VCaP (cell line): ENCODE measurements around the gene NTN1.

Experiments used
- H3K27ac ChIP-seq: fragments of 450-650 bp; 2 replicates; pipeline ENCODE4 v1.5.1; 2017
- CTCF ChIP-seq: fragments of 450-650 bp; conservative IDR thresholded peaks from 2 replicates; pipeline ENCODE4 v1.5.1; 2017; ENCODE audit warnings: mild to moderate bottlenecking, moderate library complexity

Gene NTN1

DNA sequence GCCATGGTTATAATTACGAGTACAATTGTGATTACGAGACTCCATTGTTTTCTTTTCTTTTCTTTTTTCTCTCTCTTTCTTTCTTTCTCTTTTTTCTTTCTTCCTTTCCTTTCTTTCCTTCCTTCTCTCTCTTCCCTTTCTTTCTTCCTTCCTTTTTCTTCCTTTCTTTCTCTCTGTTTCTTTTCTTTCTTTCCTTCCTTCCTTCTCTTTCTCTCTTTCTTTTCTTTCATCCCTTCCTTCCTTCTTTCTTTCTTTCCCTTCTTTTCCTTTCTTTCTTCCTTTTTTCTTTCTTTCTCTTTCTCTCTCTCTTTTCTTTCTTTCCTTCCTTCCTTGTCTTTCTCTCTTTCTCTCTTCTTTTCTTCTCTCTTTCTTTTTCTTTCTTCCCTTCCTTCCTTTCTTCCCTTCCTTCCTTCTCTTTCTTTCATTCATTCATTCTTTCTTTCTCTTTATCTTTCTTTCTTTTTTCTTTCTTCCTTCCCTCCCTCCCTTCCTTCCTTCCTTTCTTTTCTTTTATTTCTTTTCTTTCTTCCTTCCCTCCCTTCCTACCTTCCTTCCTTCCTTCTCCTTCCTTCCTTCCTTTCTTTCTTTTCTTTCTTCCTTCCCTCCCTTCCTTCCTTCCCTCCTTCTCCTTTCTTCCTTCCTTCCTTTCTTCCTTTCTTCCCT lies 14.1 kb upstream of the NTN1 start:
- TF ChIP-seq CTCF = no peak
- no peak overlapping the region for H3K27ac ChIP-seq

- no peak overlapping the region for H3K27ac ChIP-seq
- no peak for TF ChIP-seq CTCF
Measured at GRCh38 chr17:9009096-9009495, 12.2 kb upstream of the NTN1 start.

- no peak for TF ChIP-seq CTCF
- H3K27ac ChIP-seq = no peak overlapping the region
Measured at GRCh38 chr17:9009737-9010136, 11.6 kb upstream of the NTN1 start.

GRCh38 chr17:9011001-9011400 lies 10.3 kb upstream of the NTN1 start:
- no peak for TF ChIP-seq CTCF
- no peak overlapping the region for H3K27ac ChIP-seq

DNA sequence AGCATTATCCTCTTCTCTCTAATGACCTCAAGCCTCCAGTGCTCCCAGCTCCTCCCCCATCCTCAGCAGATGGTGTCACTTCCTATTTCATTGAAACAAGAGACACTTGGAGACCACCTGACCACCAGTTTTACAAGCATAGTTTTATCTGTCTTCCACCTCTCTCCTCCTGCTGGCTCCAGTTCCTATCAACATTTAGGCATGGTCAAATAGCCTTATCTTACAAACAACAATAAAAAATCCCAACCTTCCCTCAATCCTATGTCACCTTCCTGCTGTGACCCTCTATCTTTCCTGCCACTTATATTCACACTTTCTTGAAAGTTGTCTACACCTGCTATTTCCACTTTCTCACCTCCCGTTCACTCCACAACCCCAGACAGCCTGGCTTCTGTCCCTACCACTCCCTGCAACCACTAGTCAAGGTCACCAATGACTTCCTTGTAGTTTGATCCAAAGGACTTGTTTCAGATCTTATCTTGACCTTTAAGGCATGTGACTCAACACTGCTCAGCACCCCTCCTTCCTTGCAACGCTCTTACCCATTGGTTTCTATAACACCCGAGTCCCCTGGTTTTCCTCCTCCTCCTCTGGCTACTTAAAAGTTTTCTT lies 4.3 kb upstream of the NTN1 start:
- TF ChIP-seq CTCF = no peak
- H3K27ac ChIP-seq = no peak overlapping the region

- no peak for TF ChIP-seq CTCF
- H3K27ac ChIP-seq = no peak overlapping the region
Measured at GRCh38 chr17:9018726-9019125, 2.6 kb upstream of the NTN1 start.

DNA sequence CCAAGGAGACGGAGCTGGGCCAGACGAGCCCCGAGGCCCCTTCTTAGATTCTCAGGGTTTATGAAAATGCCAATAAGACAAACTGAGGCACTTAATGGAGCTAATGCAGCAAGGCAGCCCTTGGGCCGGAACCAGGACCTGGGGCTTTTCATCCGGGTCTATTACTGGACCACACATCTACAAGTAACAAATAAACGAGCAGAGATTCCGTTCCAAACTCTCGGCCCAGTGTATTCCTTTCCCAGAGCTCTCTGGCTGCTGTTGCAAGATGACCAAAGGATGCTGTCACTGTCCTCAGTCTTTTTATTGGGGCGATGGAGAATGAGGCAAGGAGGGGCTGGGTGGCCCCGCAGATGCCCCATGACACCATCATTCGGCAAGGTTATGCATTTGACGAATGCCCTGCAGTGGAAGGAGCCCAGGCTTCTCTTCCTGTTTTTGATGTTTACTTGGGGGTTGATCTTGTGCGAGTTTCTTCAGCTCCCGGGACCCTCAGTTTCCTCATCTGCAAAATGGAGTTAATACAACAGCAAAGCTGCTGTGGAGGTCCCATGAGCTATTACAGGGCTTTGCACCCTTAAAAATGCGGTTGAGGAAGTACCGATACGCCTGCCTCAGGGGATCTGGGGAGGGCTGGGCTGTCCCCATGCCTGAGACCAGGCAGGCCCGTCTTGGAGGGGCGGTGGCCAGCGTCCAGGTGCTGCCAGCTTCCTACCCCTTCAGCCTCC lies 1.1 kb upstream of the NTN1 start:
- H3K27ac ChIP-seq = no peak overlapping the region

More for the DNA sequence above, 1.1 kb upstream of the NTN1 start:
- TF ChIP-seq CTCF = no peak
